DND-41 (cell line): Measurements from ENCODE around the gene LIMK2.
A peak's percentile ranks its signal among the peaks of the same experiment; 100 is the strongest.

Experiments
- ATAC-seq: fragments of 200-7000 bp; cut with Tn5 transposase; 3 replicates; pipeline ENCODE4 v1.9.1; 2021; ENCODE audit warnings: low read depth; ENCODE audit not compliant: insufficient read depth
- DNase-seq: peaks from one replicate; pipeline ENCODE4 v3.0.0-alpha.2; 2020
- H2AFZ ChIP-seq: 2 replicates; pipeline ENCODE4 v1.6.0; 2012; ENCODE audit warnings: low read depth, low read length
- H3K27ac ChIP-seq: 2 replicates; pipeline ENCODE4 v1.5.1; 2012; ENCODE audit warnings: low read length, inconsistent platforms
- H3K27me3 ChIP-seq: fragments of 200-600 bp; sonication (generic); 2 replicates; pipeline ENCODE4 v1.6.0; 2012; ENCODE audit warnings: low read length, mild to moderate bottlenecking, inconsistent platforms; ENCODE audit not compliant: insufficient read depth, poor library complexity
- H3K36me3 ChIP-seq: 2 replicates; pipeline ENCODE4 v1.5.1; 2012; ENCODE audit warnings: low read length, inconsistent platforms; ENCODE audit not compliant: insufficient read depth
- H3K4me1 ChIP-seq: 2 replicates; pipeline ENCODE4 v1.5.1; 2012; ENCODE audit warnings: mild to moderate bottlenecking, low read length; ENCODE audit not compliant: insufficient read depth
- H3K4me2 ChIP-seq: 2 replicates; pipeline ENCODE4 v1.6.0; 2012; ENCODE audit warnings: mild to moderate bottlenecking, moderate library complexity, low read length, inconsistent platforms; ENCODE audit not compliant: insufficient read depth
- H3K4me3 ChIP-seq, 2 experiments: fragments of 200-600 bp in 1 of 2; shearing (Covaris generic) in 1 of 2; 2 replicates each; pipeline ENCODE4 v1.5.1; 2012 to 2016; ENCODE audit warnings: inconsistent platforms in 2 of 2, low read length in 2 of 2, mild to moderate bottlenecking in 2 of 2, low read depth in 1 of 2, moderate library complexity in 1 of 2
- H3K79me2 ChIP-seq: 2 replicates; pipeline ENCODE4 v1.6.0; 2012; ENCODE audit warnings: low read length, inconsistent platforms; ENCODE audit not compliant: insufficient read depth
- H3K9ac ChIP-seq: 2 replicates; pipeline ENCODE4 v1.6.0; 2012; ENCODE audit warnings: low read depth, mild to moderate bottlenecking, inconsistent platforms, low read length, moderate library complexity
- H3K9me3 ChIP-seq: 2 replicates; pipeline ENCODE4 v1.5.1; 2012; ENCODE audit warnings: low read length, moderate library complexity, mild to moderate bottlenecking, inconsistent platforms; ENCODE audit not compliant: insufficient read depth, severe bottlenecking
- H4K20me1 ChIP-seq: 2 replicates; pipeline ENCODE4 v1.6.0; 2012; ENCODE audit warnings: low read length; ENCODE audit not compliant: insufficient read depth
- EZH2 ChIP-seq: IDR thresholded peaks from 3 replicates; pipeline ENCODE4 v1.6.1; 2012; ENCODE audit warnings: borderline replicate concordance, low read depth, mild to moderate bottlenecking, moderate library complexity, low read length, inconsistent platforms; ENCODE audit not compliant: severe bottlenecking
- TF ChIP-seq, protein P1 (sequence below): IDR thresholded peaks from 2 replicates; pipeline ENCODE4 v1.5.1; 2012; ENCODE audit warnings: borderline replicate concordance, low read length, moderate library complexity, mild to moderate bottlenecking; ENCODE audit not compliant: poor library complexity, severe bottlenecking; ENCODE audit errors: extremely low read depth

Gene LIMK2

DNA sequence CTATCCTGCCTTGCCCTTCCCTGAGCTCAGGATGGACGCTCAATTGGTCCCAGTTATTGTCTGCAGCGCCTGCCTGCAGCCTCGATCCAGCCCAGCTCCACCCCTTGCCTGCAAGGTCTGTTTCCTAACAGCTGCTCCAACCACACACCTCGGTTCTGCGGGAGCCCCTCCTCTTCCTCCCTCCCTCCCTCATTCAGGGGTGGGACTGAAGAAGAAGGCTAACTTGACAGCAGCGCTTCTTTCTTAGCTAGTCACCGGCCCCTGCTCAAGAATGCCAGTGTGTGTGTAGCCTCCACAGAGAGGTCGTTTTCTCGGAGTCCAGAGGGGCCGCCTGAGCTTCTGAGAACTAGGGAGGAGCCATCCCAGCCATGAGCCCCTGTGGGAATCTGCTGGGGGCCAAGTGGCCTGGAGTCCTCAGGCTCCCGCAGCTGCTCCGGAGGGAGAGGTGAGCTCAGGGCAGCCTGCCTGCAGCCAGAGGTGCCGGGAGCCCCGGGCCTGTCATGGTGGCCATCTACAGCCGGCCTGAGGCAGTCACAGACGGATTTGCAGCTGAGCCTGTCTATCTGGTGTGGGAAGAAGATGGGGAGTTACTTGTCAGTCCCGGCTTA, 36.1 kb downstream of the LIMK2 start:
- peak overlapping the region; percentile 73 for H3K4me2 ChIP-seq
- peak overlapping the region; percentile 46 for H3K27ac ChIP-seq
- no peak for TF ChIP-seq EZH2
- TF ChIP-seq, protein P1, sequence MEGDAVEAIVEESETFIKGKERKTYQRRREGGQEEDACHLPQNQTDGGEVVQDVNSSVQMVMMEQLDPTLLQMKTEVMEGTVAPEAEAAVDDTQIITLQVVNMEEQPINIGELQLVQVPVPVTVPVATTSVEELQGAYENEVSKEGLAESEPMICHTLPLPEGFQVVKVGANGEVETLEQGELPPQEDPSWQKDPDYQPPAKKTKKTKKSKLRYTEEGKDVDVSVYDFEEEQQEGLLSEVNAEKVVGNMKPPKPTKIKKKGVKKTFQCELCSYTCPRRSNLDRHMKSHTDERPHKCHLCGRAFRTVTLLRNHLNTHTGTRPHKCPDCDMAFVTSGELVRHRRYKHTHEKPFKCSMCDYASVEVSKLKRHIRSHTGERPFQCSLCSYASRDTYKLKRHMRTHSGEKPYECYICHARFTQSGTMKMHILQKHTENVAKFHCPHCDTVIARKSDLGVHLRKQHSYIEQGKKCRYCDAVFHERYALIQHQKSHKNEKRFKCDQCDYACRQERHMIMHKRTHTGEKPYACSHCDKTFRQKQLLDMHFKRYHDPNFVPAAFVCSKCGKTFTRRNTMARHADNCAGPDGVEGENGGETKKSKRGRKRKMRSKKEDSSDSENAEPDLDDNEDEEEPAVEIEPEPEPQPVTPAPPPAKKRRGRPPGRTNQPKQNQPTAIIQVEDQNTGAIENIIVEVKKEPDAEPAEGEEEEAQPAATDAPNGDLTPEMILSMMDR, result no peak
- peaks cover 8% of the 10 kb centered on the region; the same call in 1 of the 2 replicates for H3K36me3 ChIP-seq
- peak overlapping the region; percentile 71 for H2AFZ ChIP-seq
- peaks cover 21% of the 10 kb centered on the region for H3K4me1 ChIP-seq
- no peaks in the 10 kb centered on the region for H3K27me3 ChIP-seq
- H3K9ac ChIP-seq, result peak overlapping the region; percentile 45
- no peaks in the 10 kb centered on the region; the same call in 1 of the 2 replicates for H3K79me2 ChIP-seq
- no peaks in the 10 kb centered on the region for H3K9me3 ChIP-seq
- H4K20me1 ChIP-seq, result peaks cover 8% of the 10 kb centered on the region; the same call in 1 of the 2 replicates
- peak; percentile 87 for DNase-seq
- peak; percentile 100 for ATAC-seq
- peak overlapping the region in 1 of 2 experiments; percentile 48; a peak in 2 of 4 replicates for H3K4me3 ChIP-seq

GRCh38 chr22:31248965-31249958, 37.2 kb downstream of the LIMK2 start:
- Histone ChIP-seq H3K4me3 (no peak overlapping the region), H4K20me1 (peaks cover 11% of the 10 kb centered on the region; the same call in 1 of the 2 replicates), H3K9ac (0 out of 2 replicates have a peak overlapping the region, but pooled peaks have one; percentile 45), H3K4me2 (0 out of 2 replicates have a peak overlapping the region, but pooled peaks have one; percentile 73), H3K79me2 (no peaks in the 10 kb centered on the region; the same call in 1 of the 2 replicates), H3K4me1 (peaks cover 21% of the 10 kb centered on the region), H3K9me3 (no peaks in the 10 kb centered on the region), H2AFZ (no peak overlapping the region), H3K27me3 (no peaks in the 10 kb centered on the region), H3K27ac (no peak overlapping the region), H3K36me3 (peaks cover 8% of the 10 kb centered on the region; the same call in 1 of the 2 replicates)
- TF ChIP-seq, protein P1, result no peak
- TF ChIP-seq EZH2, result no peak
- DNase-seq, result no peak
- no peak for ATAC-seq

DNA sequence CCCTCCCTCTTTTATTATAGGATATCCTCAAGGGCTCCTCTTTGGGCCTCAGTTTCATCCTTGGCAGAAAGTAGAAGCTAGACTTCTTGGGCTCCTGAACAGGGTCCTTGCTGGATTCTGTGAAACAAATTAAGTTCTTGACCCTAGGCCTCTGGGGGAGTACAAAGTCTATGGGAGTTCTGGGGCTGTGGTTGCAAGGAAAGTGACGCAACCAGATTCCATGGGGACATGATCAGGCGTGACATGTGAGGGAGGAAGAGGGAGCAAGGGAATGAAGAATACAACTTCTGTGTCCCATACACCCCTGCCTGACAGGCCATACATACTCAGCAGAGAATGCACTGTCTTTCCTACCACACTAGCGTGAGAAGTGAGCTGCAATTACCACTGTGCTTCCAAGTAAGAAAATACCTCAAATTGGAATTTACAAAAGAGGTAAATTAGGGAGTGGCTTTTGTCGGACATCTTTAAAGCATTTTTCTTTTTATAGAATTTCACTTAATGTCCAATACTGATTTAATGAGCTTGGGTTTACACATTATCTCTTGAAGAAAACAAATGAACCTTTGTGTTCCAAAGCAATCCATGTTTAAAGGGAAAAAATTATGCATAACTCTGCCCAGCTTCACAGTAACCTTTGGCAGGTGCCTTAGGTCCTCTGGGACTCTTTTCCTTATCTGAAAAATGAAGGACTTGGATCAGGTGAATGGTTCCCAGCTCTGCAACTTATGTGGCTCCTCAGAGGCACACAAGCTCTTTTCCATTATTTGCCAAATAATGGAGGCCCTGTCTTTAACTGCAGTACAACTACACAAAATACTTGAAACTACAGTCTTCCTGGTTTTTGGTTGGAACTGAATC, 38.9 kb downstream of the LIMK2 start:
- no peaks in the 10 kb centered on the region for H3K27me3 ChIP-seq
- peaks cover 11% of the 10 kb centered on the region; the same call in 1 of the 2 replicates for H4K20me1 ChIP-seq
- peaks cover 8% of the 10 kb centered on the region; the same call in 1 of the 2 replicates for H3K36me3 ChIP-seq
- ATAC-seq (no peak), DNase-seq (no peak)
- no peak overlapping the region for H3K9ac ChIP-seq
- H3K79me2 ChIP-seq, result no peaks in the 10 kb centered on the region; the same call in 1 of the 2 replicates
- TF ChIP-seq, protein P1, result no peak
- H3K27ac ChIP-seq, result no peak overlapping the region
- peaks cover 21% of the 10 kb centered on the region for H3K4me1 ChIP-seq
- no peak overlapping the region for H3K4me3 ChIP-seq
- no peak overlapping the region for H3K4me2 ChIP-seq
- H2AFZ ChIP-seq, result no peak overlapping the region
- no peaks in the 10 kb centered on the region for H3K9me3 ChIP-seq
